Ovary (tissue), 3 donors: ENCODE results near the gene MRPL48.

Experiments used
- CTCF ChIP-seq, 3 donors: fragments of 450-650 bp in 2 of 3; fragments of 200-600 bp in 1 of 3; IDR thresholded peaks; one replicate each; pipeline versions ENCODE4 v1.5.1 to v1.8.0; 2016 to 2022; ENCODE audit warnings: antibody characterized with exemption in 3 of 3, mild to moderate bottlenecking in 1 of 3
- POLR2A ChIP-seq: fragments of 450-650 bp; IDR thresholded peaks from one replicate; pipeline ENCODE4 v1.6.1; 2017; ENCODE audit warnings: antibody characterized with exemption, mild to moderate bottlenecking, moderate library complexity
- donor health status: DM: no; HTN: no; CAD: no.

GRCh38 chr11:73795925-73796632, 8.4 kb downstream of the MRPL48 start:
- no peak for TF ChIP-seq CTCF (IDR thresholded peaks at IDR 0.05)
- TF ChIP-seq POLR2A = no peak
